GM19328 (cell line): ENCODE data around the gene ASXL3.

Experiments
- ATAC-seq: cut with Tn5 transposase; IDR thresholded peaks from one replicate; pipeline ENCODE4 v1.9.1; 2021; ENCODE audit warnings: mild to moderate bottlenecking, moderate library complexity; ENCODE audit not compliant: unreplicated experiment

Gene ASXL3

DNA sequence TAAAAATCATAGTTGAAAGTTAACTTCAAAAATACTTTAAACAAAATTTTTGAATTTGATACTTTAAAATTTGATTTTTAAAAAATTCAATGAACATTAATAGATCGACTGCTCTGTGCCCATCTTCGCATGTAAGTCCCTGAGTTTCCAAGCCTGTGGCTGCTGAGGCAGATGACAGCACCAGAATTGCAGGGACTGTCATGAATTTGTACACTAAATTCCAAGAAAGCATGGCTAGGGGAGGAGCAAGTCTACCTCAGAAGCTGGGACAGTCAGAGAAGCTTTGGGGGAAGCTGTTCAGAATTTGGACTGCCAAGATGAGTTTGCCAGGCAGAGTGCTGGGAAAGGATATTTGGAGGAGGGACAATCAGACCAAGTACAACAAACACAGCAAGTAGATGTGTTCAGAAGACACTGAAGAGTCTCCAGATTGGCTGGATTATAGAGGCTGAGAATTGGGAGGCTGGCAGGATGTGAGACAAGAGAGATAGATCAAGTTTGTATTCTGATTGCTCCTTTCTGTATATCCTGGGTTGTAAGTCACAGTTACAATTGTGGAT, 79.0 kb downstream of the ASXL3 start:
- ATAC-seq, result no peak

GRCh38 chr18:33660696-33661310, 82.8 kb downstream of the ASXL3 start:
- ATAC-seq, result no peak

- no peak for ATAC-seq
Observed at GRCh38 chr18:33664241-33664874, 86.3 kb downstream of the ASXL3 start.

- ATAC-seq, result no peak
Observed at GRCh38 chr18:33665187-33665586, 87.2 kb downstream of the ASXL3 start.

DNA sequence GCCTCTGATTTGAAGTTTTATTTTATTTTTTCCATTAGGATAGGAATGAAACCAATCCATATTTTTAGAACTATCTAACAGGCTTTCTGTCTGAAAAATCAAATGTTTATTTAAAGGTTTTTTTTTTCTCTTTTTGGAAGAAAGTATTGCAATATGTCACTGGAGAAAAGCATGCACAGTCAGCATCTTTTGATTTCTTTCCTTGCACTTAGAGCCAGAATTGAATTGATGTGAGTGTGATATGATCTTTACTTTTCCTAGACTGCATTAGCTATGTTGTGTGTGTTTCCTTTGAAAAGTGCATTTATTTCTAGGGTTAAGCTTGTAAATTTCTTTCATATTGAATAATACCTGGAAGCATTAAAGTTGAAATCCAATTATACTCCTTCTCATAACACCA, 87.6 kb downstream of the ASXL3 start:
- ATAC-seq, result no peak

DNA sequence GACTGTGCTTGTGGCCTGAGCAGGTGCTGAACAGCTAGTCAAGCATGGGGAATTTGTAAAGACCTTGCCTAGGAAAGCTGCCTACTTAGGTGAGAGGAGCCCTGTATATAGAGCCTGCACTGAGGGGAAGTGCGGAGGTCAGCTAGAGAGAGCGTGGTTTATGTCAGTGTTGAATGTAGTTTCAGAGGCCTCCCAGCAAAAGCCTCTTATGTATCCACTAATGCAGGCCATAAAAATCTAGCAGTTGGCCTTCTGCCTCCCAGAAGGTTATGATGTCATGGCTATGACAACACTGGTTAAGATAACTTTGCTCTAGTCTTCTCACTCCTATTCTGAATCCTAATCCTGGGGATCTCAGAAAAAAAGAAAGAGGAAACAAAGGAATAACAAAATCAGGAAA, 88.9 kb downstream of the ASXL3 start:
- no peak for ATAC-seq

DNA sequence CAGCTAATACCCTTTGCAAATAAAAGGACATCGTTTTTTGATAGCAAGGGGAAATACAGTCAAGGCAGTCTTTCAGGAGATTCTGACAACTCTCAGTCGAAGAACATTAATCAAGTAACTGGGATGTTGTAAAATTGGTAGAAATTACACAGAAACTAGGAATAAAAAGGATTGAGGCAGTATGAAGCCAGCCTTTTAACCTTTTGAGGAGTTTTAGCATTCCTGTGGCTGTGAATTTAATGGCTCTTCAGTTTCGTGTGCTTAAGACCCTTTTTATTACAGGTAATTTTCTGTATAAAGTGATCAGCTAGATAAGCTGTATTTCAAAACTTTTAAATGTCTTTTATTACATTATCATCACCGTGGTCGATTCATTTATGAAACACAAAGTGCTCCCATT, 91.6 kb downstream of the ASXL3 start:
- no peak for ATAC-seq

GRCh38 chr18:33670029-33670428, 92.0 kb downstream of the ASXL3 start:
- no peak for ATAC-seq

- ATAC-seq, result no peak
Observed at GRCh38 chr18:33673689-33674088, 95.7 kb downstream of the ASXL3 start.

DNA sequence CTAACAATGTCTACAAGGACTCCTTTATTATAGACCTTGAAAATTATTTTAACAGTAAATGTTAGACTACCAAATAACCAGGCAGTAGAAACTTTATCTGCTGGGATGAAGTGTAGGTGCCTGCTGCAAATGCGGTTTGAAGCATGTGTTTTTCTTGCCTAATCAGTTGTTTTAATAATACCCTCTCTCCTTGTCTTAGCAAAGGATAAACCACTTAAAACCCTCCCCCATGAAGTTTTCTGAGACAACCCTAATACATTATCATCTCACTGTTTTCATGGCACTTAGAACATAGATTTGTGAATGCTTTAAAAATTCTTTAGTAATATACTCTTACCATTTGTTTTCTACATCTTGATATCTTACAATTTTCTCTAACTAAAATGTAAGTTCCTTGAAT, 98.6 kb downstream of the ASXL3 start:
- no peak for ATAC-seq

DNA sequence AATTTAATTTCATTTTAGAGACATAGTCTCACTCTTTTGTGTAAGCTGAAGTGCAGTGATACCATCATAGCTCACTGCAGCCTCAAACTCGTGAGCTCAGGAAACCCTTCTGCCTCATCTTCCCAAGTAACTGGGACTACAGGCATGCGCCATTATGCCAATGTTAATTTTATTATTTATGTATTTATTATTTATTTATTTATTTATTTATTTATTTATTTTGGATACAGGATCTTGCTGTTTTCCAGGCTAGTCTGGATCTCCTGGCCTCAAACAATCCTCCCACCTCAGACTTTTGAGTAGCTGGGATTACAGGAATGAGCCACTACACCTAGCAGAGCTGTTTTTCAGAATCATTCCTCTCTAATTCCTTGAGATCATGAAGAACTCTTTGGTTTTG, 99.9 kb downstream of the ASXL3 start:
- ATAC-seq, result no peak

DNA sequence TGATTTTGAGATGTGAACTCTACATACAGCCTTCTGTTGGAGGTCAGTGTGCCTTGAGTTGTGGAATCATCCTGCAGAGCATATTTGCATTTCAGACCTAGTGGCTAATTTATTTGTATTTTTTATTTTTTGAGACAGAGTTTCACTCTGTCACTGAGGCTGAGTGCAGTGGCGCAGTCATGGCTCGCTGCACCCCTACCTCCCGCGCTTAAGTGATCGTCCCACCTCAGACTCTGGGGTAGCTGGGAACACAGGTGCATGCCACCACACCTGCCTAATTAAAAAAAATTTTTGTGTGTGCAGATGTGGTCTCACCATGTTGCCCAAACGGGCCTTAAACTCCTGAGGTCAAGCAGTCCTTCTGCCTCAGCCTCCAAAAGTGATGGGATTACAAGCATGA, 104.4 kb downstream of the ASXL3 start:
- ATAC-seq, result no peak

GRCh38 chr18:33694593-33694992, 116.6 kb downstream of the ASXL3 start:
- no peak for ATAC-seq

- no peak for ATAC-seq
Observed at GRCh38 chr18:33696332-33697162, 118.5 kb downstream of the ASXL3 start.

- no peak for ATAC-seq
Observed at GRCh38 chr18:33697498-33697897, 119.5 kb downstream of the ASXL3 start.

DNA sequence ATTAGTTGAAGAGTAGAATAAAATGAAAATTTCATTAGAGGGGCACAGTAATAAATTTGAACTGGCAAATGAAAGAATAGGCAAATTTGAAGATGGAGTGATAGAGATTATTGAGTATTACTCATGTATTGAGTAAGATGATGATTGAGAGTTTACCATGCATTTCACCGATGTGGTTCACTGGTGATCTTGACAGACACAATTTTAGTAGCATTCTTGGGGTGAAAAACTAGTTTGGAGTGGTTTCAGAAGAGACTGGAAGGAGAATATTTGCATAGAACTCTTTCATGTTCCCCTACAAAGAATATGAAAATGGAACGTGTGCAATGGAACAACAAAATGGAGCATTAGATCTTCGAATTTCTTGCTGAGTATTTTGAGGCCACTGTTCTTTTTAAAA, 121.4 kb downstream of the ASXL3 start:
- ATAC-seq, result no peak

DNA sequence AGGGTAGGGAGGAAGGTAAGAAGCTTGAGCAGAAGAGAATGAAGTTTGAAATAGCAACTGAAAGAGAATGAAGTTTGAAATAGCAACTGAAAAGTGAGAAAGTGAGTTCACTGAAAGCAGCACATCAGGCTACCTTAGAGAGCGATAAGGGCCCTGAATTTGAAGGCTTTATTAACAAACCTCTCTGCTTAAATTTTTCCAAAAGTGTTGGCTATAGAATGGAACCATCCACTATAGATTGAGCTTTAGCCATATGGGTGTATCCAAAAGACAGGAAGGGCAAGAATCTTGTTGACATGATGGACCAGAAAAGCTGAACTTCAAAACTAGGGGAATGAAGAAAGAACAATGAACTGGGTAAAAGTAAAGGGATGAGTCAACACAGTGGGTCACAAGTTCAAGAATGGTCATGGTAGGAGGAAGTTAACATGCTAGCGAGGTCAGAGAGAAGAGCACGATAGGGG, 122.5 kb downstream of the ASXL3 start:
- peak; percentile 89 for ATAC-seq

- ATAC-seq, result no peak
Observed at GRCh38 chr18:33702625-33703024, 124.6 kb downstream of the ASXL3 start.

GRCh38 chr18:33706391-33706790, 128.4 kb downstream of the ASXL3 start:
- ATAC-seq, result no peak

DNA sequence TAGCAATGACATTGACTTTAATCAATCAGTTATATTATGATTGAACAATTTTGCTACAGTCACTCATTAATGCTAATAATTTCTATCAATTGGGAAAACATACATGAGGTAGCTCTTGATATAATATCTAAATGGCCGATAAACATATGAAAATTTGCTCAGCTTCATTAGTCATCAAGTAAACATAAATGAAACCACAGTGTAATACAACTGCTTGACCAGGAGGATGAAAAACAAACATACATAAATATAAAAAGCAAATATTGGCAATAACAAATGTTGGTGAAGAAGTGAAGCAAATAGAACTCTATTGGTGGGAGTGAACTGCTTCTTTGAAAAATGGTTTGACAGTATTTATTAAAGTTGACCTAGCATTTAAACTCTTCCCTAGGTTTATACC, 130.9 kb downstream of the ASXL3 start:
- ATAC-seq, result no peak

DNA sequence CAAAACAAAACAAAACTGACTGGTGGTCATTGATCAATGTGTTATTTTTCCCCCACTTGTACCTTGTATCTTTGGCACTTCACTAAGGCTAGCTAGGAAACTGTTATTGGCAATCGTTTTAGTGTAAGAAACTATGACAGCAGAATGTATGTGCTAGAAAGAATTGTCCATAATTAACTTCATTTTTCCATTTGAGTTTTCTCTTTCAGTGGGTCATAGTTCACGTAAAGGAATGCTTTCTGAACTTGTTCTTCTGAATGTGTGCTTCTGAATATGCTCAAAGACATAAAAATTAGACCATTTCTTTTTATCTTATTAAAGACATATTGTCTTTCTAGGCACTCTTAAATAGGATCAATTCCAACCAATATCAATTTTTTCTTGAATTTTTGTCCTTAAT, 132.2 kb downstream of the ASXL3 start:
- no peak for ATAC-seq

- no peak for ATAC-seq
Observed at GRCh38 chr18:33711514-33711913, 133.5 kb downstream of the ASXL3 start.
